HG03571 (cell line): ENCODE results near the gene RIPOR1.

Experiments used
- ATAC-seq: cut with Tn5 transposase; IDR thresholded peaks from one replicate; pipeline ENCODE4 v1.9.1; 2021; ENCODE audit not compliant: unreplicated experiment

The RIPOR1 gene

GRCh38 chr16:67594956-67595355, 66.3 kb downstream of the RIPOR1 start:
- ATAC-seq, result no peak
